NK-92 (cell line): ENCODE results near the gene UROC1.

Experiments
- DNase-seq: peaks from one replicate; lab custom pipeline; 2025; ENCODE audit not compliant: unreplicated experiment; lab: John Stamatoyannopoulos, UW

The UROC1 gene

DNA sequence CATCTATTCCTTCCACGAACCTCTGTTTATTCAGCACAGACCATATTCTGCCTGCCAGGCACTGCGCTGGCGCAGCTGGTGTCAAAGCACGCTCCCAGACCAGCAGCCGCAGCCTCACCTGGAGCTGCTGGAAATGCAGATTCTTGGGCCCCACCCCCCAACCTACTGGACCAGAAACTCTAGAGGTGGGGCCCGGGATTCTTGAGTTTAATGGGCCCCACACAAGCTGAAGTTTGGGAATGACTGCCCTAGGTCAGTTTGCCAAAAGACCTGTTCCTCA, 13.4 kb upstream of the UROC1 start:
- no peak for DNase-seq

DNA sequence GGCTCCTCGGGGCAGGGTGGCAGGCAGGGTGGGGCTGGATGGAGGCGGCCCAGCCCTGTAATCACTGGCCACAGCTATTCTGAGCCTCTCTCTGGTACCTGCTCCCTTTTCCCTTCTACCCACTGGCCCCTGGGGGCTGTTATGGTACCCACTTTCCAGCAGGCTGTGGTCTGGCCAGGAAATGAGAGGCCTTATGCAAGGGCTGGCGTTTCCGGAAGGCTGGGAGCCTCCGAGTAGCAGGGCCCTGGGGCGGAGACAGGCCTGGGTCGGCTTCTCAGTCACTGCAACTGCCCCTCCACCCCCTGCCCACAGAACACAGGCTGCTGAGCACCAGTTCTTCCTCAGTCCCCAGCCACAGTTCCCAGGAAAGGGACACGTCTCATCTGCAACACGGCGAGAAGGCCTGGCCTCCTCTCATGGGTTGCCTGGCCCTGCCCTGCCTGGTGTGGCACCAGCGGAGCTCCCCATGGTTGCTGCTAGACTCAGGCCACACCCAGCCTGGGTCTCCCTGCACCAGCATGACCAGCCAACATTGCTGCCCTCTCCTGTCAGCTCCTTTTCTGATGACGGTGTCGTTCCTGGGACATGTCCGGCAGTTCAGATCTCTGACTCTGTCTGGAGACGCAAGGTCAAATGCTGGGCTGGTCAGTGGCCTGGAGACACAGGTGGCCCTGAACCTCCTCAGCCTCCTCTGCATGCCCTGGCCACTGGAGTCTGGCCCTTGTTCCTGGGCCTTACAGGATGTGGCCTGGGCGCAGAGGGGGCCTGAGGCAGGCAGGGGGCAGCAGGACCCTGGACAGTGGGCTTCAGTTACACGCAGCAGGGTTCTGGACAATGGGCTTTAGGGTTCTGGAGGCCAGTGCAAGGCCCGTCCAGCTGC, 12.8 kb upstream of the UROC1 start:
- DNase-seq, result no peak

DNA sequence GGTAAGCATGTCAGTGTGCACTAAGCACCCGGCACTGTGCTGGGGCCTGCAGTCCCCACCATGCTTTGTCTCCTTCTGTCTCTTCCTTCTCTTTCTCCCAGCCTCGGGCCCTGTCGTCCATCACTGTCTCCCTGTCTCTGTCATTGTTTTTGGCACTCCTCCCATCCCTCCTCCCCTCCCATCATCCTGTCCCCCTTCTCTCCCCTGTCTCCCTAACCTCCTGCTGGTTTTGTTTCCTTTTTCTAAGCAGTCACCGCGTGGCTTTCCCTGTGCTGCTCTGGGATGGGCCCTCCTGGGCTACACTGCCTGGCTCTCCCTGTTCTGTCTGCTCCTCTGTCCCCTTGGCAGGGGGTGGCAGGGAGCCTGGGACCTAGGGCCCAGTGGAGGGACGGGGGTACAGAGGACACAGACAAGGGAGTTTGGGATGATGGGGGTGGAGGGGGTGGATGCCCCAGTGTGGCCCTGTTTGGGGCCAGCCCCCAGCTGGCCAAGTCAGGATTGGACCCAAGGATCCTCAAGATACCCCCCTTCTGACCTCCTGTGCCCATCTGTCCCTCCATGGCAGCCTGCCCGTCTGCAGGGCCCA, 12.1 kb upstream of the UROC1 start:
- DNase-seq, result no peak

DNA sequence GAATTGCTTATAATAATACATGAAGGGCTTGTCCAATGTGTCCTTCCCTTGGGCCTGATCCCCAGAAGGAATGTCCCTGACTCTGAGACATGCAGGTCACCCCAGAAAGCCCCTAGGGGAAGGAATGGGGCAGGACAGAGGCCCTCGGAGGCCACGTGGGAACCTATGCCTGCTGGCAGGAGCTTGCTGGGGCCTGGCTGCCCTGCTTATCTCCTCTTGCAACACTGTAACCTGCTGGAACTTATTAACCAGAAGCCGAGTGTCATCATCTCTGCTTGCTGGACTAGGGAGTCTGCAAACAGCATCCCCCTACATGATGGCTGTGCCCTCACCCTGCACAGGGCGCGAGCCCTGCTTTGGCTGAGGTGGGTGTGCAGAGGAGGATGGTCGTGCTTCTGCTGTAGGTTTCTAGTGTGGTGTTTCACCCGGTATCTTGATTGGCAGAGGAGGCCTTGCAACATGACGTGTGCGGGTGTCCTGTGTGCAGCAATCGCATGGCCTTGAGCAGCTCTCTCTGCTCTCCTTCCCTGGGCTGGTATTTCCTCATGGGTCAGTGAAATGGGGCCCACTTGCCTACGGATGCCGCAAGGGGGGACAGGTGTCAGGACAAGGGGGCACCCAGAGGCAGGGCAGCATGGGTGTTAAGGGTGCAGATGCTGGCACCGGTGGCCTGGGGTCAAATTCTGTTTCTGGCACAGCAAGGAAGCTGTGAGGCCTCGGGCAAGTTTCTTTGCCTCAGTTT, 11.4 kb upstream of the UROC1 start:
- no peak for DNase-seq

DNA sequence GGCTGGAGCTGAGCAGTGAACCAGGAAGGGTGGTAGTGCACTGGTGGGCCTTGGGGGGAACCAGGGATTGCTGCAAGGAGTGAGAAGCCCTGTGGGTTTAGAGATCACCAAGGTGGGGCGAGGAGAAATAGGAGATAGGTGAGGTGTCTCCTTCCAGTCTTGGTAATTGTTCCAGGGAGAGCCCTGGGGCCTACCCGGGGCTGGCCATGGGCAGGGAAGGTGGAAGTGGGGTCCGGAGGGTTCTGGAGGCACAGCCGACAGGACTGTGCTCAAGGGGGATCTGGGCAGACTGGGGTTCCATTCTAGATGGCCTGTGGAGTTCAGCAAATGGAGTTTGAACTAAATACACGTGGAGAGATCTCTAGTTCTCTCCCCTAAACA, 10.8 kb upstream of the UROC1 start:
- DNase-seq, result no peak

DNA sequence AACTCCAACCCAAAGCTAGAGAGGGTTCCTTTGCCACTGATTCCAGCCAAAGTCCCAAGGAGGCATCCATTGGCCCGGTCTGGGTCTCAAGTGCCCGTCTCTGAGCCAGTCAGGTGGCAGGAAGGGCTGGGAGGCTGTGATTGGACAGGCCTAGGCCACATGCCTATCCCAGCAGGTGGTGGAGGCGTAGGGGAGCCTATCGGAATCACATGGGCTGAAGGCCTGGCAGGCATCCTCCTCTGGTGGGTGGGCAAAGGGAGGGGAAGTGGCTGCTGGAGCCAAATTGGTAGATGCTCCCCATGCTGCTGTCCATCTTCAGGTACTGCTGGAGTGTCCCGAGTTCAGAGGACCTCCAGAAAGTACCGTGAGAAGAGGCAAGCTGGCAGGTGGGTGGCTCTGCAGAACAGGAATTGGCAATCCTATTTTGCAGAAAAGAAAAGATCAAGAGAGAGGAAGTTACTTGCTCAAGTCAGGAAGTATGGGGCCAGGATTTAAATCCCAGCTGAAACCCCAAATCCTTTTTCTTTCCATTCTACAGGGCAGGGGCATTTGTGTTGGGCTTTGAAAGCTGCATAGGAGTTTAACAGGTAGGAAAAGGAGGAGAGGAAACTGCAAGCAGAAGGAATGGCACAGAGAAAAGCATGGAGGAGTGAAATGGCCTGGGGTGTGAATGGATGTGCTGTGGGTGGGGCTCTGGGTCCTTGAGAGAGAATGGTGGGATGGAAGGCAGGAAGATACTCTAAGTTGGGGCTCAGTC, 10.1 kb upstream of the UROC1 start:
- DNase-seq, result no peak

DNA sequence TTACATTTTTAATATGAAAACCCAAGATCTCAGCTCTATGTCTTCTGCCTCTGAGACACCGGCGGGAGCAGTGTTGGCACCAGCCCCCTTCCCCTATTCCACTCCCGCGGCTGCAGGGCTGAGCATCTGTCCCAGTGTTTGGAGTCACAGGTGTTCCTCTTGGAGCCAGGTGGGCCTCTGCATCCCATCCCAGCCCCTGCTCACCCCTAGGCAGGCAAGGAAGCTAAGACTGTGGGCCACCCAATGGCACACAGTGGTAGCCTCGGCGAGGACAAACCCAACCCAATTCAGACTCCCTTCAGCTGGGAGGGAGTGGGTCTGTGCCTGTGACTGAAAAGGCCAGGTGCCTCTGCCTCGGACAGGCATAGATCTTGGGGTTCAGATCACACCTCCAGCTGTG, 9.4 kb upstream of the UROC1 start:
- DNase-seq, result no peak

DNA sequence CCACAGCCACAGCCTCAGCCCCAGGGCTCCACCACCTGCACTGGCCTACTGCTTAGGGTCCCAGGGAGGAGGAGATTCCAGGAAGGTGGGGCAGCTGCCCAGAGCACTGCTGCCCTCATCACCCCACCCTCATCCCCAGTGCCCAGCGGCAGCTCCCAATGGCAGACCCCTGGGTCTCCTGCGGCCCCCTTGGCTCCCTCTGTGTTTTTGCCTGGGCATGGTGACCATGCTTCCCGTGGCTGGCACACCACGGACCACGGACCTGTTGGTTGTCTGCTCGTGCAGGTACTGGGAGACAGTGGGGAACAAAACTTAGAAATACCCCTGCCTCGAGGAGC, 9.1 kb upstream of the UROC1 start:
- no peak for DNase-seq

DNA sequence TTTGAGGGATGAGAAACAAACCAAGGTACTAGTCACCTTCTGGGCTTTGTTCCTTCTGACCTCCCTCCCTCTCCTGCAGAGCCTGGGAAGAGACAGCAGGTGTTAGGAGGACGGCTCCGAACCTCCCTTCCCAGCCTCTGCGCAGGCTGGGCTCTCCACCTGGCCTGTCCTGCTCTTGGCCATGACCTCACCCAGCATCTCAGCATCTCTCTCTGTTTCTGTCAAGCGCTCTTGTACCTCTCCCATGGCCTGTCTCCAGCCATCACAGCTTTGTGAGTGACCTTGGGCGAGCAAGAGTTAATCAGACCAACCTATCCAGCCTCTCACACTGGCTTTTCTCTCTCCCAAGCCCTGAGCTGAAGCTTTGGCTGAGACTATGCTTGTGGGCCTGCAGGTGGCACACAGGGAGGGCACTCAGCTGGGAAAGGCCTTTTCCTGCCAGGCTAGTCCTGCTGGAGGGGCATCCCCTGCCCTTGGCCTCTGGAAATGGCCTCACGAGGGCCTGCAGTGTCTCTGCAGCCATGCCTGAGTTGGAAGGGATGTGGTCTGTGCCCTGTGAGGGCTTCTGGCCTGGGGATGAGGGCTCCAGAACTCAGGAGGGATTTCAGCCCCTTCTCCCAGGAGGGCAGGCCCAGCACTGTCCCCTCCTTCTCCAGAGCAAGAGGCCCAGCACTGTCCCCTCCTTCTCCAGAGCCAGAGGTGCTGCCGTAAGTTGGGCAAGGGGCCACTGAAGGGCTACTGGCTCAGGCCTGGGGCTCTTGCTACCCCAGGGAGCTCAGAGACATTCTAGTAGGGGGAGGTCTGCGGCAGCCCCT, 8.5 kb upstream of the UROC1 start:
- DNase-seq, result no peak

DNA sequence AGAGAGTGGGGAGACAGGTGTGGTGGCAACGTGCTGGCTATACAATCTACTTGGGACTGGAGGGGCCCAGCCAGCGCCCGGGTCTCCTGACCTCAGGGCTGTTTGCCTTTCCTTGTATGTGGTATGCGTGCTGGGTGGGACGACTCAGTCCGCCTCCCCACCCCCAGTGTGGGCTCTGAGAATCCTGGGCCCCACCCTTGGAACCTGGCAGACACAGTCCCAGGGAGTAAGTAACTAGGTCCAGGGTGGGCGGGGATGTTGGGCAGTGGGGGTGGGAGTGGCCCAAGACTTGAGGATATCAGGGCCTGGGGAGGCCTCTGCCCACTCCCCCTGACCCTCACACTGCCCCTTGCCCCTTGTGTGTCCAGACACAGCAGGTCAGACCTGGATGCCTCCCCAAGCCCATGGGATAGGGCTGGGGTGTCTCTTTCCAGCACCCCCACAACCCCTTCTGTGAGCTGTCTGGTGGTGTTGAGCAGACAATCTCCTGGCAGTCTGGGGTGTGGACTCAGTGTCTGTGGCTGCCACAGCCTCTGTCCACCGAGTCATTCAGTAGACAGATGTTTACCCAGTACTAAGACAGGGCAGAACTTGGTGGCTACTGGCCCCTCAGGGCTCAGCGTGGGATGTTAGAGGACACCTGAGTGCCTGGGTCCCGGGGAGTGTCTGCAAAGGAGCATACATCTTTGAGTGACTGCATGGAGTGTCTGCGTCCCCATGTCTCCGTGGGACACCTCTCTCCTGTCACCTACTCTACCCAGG, 7.7 kb upstream of the UROC1 start:
- no peak for DNase-seq

DNA sequence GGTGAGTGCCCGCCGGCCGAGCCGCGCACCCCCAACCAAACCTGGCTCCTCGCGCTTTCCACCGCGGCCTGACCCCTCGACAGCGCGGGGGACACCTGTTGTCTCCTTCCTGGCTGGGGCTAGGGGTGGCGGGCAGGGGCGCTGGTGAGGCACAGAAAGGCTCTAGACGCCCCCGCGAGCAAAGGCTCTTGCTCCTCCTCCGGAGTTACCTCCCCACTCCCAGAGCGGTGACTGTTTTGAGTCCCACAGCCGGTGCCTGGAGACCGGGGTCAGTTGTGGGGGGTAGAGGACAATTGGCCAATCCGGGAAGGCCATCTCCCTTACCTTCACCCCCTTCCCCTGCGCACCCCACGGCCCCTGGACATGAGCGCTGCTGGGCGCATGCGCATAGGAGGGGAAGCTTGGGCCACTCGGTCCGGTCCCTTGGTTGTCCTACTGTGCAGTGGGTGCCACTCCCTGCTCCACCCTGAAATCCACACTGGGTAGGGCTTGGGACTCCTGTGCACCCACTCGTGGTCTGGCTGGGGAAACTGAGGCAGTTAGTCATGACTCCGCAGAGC, 6.9 kb upstream of the UROC1 start:
- no peak for DNase-seq

DNA sequence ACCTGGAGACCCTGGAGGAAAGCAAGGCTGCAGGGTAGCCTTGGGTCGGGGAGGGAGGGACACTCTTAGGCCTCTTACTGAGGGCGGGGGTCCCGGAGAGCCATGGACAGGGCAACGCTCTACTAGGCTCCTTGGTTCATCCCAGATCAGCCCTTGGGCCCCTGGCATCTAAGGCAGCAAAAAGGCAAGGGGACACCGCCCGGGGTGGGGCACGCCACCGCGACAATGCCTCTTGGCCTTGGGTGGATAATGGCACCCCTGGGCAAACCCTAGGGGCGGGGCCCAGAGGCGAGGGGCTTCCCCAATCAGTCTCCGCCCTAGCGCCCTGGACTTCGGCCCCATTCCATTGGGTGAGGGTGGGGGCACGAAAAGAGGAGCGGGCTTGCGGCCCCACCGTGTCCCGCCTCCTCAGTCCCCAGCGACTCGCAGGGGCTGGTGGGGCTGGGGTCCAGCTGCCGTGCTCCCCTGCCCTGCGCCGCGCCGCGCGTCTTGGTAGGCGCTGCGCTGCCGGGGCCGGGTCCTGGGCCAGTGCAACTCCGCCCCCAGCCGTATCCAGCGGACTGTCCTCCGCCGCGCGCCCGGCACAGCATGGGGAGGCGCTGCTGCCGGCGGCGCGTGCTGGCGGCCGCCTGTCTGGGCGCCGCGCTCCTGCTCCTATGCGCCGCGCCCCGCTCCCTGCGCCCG, 6.3 kb upstream of the UROC1 start, which contains the start of gene CHST13:
CHST13 (plus strand) TSS at position 411 of the 684 bp plus-strand sequence; CDS start at position 589, 178 bp downstream.
- no peak for DNase-seq

DNA sequence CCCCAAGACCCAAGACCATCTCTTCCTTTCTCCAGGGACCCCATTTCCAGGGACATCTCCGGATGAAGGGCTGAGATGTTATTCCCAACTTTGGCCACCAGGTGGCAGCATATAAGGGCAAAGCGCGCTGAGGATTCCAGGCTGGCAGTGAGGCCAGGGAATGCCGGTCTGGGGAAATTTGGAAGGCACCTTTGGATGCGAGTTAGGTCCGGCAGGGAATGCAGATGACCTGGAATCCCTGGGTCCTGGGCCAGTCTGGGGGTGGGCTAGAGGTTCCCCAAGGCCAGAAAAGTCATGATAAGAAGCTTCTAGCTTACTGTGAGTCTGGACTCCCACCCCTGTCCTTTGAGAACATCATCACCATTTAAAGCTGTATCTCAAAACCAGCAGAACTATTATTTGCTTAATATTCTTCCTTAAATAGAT, 4.8 kb upstream of the UROC1 start:
- DNase-seq, result no peak

DNA sequence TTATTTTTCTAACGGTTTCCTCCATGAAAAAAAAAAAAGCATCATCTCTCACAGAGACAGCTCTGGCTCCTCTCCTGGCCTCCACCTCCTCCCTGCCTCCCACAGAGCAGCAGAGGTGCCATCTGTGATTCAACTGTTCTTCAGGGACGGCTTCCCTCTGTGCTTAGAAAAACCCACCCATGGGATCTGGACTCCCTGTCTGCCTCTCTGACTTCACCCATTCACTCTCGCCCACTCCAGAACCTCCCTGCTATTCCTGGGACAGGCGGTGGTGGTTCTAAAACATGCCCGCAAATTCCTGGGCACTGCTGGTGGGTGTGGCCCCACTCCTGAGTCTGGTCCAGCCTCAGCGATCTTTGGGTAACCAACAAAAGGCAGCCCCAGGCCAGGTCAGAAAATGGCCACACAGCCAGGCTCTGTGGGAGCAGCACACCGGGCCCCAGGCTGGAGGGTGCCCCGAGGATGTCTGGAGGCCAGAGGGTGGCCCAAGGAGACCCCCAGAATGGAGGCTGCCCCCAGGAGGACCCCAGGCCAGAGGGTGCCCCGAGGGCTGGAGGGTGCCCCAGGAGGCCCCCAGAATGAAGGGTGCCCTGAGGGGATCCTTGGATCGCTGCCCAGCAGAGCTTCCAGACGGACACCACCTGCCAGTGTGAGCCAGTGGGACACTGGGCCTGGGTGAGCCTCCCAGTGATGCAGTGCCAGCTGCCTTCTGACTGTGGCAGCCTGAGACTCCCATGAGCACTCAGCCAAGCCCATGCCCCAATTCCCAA, 3.7 kb upstream of the UROC1 start:
- DNase-seq, result no peak

DNA sequence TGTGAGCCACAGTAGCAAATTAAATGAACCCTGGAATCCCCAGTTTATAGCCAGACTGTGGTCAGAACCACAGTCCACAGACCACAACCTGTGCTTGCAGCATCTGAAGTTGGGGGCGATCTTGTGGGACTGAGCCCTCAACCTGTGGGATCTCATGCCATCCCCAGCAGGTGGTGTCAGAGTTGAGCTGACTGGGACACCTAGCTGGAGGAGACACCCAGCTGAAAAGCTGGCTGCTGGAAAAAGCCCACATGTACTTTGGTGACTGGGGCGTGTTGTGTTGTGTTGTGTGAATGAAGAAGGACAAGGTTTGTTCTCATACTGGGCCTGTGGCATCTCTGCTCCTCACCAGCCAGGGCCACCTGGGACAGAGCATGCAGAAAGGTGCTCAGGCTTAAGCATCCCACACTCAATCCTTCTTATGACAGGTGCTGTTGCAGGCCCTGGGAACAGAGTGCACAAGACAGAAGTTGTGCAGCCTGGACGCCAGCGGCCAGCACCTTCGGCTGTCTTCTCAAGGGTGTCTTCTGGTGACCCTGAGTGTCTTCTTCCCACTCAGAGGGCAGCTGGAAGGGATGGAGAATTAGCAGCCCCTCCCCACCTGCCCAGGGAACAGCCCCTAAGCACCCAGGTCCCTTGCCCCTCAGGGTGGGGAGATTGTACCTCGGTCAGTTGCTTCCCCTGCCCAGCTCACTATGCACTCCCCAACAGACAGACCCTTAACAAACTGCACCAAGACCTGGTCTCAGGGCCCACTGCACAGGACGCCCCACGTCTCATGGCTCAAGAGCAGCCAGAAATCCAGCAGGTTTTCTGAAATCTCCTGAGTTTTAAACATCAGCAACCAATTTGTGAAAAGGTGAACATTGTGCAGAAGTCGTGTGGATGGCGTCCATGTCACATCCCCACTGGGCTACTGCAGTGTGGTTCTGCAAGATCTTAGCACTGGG, 2.2 kb upstream of the UROC1 start:
- no peak for DNase-seq

DNA sequence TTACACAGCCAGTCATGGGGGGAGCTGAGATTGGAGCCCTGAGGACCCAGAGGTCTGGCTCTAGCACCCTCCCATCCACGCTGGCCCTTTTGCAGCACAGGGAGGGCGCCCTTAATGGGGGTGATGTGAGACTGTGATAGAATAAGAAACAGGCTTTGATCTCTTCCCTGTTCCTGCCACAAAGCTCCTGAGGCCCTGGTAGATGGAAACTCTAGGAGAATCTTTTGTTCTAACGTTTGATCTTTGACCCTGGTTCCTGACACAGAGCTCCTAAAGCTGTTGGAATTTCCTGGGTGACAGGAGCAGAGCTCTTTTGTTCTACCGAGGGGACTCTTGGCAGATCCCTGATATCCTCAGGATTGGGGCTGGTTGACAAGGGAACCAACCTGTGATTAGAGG, 1.2 kb upstream of the UROC1 start:
- DNase-seq, result no peak
